H9 (cell line): ENCODE measurements around the gene PDE6G. TPM values are rescaled to one million over a fixed set of nuclear protein-coding genes. Genes with fewer than 3 reads are reported as not detected.

Source experiments
- DNase-seq: peaks from one replicate; pipeline ENCODE4 v3.0.0-alpha.2; 2017
- H2AFZ ChIP-seq: one replicate; pipeline ENCODE4 v1.6.1; 2013; ENCODE audit warnings: mild to moderate bottlenecking, low read length, control low read depth, moderate library complexity
- H2AK5ac ChIP-seq: 2 replicates; pipeline ENCODE4 v1.6.1; 2013; ENCODE audit warnings: low read length, control low read depth, mixed read lengths; ENCODE audit not compliant: insufficient read length
- H2BK120ac ChIP-seq: one replicate; pipeline ENCODE4 v1.6.1; 2013; ENCODE audit warnings: low read depth, mild to moderate bottlenecking, low read length, control low read depth, inconsistent platforms; ENCODE audit not compliant: poor library complexity, severe bottlenecking
- H2BK12ac ChIP-seq: 2 replicates; pipeline ENCODE4 v1.6.1; 2013; ENCODE audit warnings: low read length, control low read depth, mixed read lengths, low read depth; ENCODE audit not compliant: insufficient read length
- H2BK15ac ChIP-seq: 2 replicates; pipeline ENCODE4 v1.6.1; 2013; ENCODE audit warnings: low read depth, low read length, control low read depth
- H2BK20ac ChIP-seq: one replicate; pipeline ENCODE4 v1.6.1; 2013; ENCODE audit warnings: low read depth, mild to moderate bottlenecking, low read length, control low read depth, inconsistent platforms; ENCODE audit not compliant: poor library complexity, severe bottlenecking
- H2BK5ac ChIP-seq: 2 replicates; pipeline ENCODE4 v1.6.1; 2013; ENCODE audit warnings: low read length, control low read depth, mixed read lengths; ENCODE audit not compliant: insufficient read length
- H3K14ac ChIP-seq: 2 replicates; pipeline ENCODE4 v1.6.1; 2013; ENCODE audit warnings: low read length, control low read depth; ENCODE audit not compliant: insufficient read depth
- H3K18ac ChIP-seq: 2 replicates; pipeline ENCODE4 v1.6.1; 2013; ENCODE audit warnings: low read depth, mild to moderate bottlenecking, mixed read lengths, low read length, control low read depth; ENCODE audit not compliant: insufficient read length
- H3K23ac ChIP-seq: 2 replicates; pipeline ENCODE4 v1.6.1; 2013; ENCODE audit warnings: low read length, control low read depth, mixed read lengths, low read depth; ENCODE audit not compliant: insufficient read length
- H3K23me2 ChIP-seq: 2 replicates; pipeline ENCODE4 v1.6.1; 2013; ENCODE audit warnings: low read depth, mild to moderate bottlenecking, mixed read lengths, low read length, control low read depth; ENCODE audit not compliant: insufficient read length, poor library complexity, severe bottlenecking
- H3K27ac ChIP-seq: 2 replicates; pipeline ENCODE4 v1.5.1; 2013; ENCODE audit warnings: low read length, control low read depth, mixed read lengths, low read depth; ENCODE audit not compliant: insufficient read length
- H3K27me3 ChIP-seq: 2 replicates; pipeline ENCODE4 v1.6.1; 2013; ENCODE audit warnings: low read length, control low read depth, inconsistent platforms; ENCODE audit not compliant: insufficient read depth
- H3K4ac ChIP-seq: 2 replicates; pipeline ENCODE4 v1.6.1; 2013; ENCODE audit warnings: low read depth, mild to moderate bottlenecking, control low read depth, inconsistent platforms, low read length, moderate library complexity
- H3K4me1 ChIP-seq: 2 replicates; pipeline ENCODE4 v1.6.1; 2013; ENCODE audit warnings: low read length, control low read depth, inconsistent platforms; ENCODE audit not compliant: insufficient read depth
- H3K4me2 ChIP-seq: 2 replicates; pipeline ENCODE4 v1.6.1; 2013; ENCODE audit warnings: low read length, control low read depth, mixed read lengths; ENCODE audit not compliant: insufficient read length, insufficient read depth
- H3K56ac ChIP-seq: 2 replicates; pipeline ENCODE4 v1.6.1; 2013; ENCODE audit warnings: low read depth, mild to moderate bottlenecking, mixed read lengths, low read length, control low read depth; ENCODE audit not compliant: insufficient read length
- H3K79me1 ChIP-seq: 2 replicates; pipeline ENCODE4 v1.6.1; 2013; ENCODE audit warnings: low read depth, mild to moderate bottlenecking, moderate library complexity, low read length, control low read depth, inconsistent platforms; ENCODE audit not compliant: insufficient read depth, poor library complexity, severe bottlenecking
- H3K79me2 ChIP-seq: 2 replicates; pipeline ENCODE4 v1.6.1; 2013; ENCODE audit warnings: low read length, control low read depth, inconsistent platforms; ENCODE audit not compliant: insufficient read depth
- H3K9ac ChIP-seq: 2 replicates; pipeline ENCODE4 v1.6.1; 2013; ENCODE audit warnings: low read length, control low read depth, mixed read lengths; ENCODE audit not compliant: insufficient read length; ENCODE audit errors: extremely low read depth
- H3K9me3 ChIP-seq: one replicate; pipeline ENCODE4 v1.6.1; 2013; ENCODE audit warnings: low read depth, low read length, inconsistent platforms; ENCODE audit not compliant: control insufficient read depth
- H3T11ph ChIP-seq: one replicate; pipeline ENCODE4 v1.6.1; 2013; ENCODE audit warnings: mild to moderate bottlenecking, low read length, control low read depth, inconsistent platforms
- H4K20me1 ChIP-seq: one replicate; pipeline ENCODE4 v1.6.1; 2013; ENCODE audit not compliant: control insufficient read depth, insufficient read length, insufficient read depth
- H4K5ac ChIP-seq: 2 replicates; pipeline ENCODE4 v1.6.1; 2013; ENCODE audit warnings: low read depth, mild to moderate bottlenecking, mixed read lengths, low read length, control low read depth; ENCODE audit not compliant: insufficient read length
- H4K8ac ChIP-seq: replicated peaks from 2 replicates; pipeline ENCODE4 v1.6.1; 2013; ENCODE audit warnings: low read length, control low read depth, mixed read lengths, low read depth; ENCODE audit not compliant: insufficient read length
- H4K91ac ChIP-seq: 2 replicates; pipeline ENCODE4 v1.6.1; 2013; ENCODE audit warnings: low read depth, mild to moderate bottlenecking, moderate library complexity, mixed read lengths, low read length, control low read depth; ENCODE audit not compliant: insufficient read length
- H3K27ac Mint-ChIP-seq, 3 experiments: 2 replicates in 2 of 3; 3 replicates in 1 of 3; pipeline ENCODE4 v1.8.0; 2020 to 2021; ENCODE audit warnings: mixed read lengths in 3 of 3, mild to moderate bottlenecking in 1 of 3, moderate library complexity in 1 of 3
- H3K27me3 Mint-ChIP-seq: 2 replicates; pipeline ENCODE4 v1.8.0; 2021; ENCODE audit warnings: low read depth, mild to moderate bottlenecking, moderate library complexity, mixed read lengths
- H3K36me3 Mint-ChIP-seq, 3 experiments: 2 replicates in 2 of 3; 3 replicates in 1 of 3; pipeline ENCODE4 v1.8.0; 2020 to 2021; ENCODE audit warnings: low read depth in 3 of 3, mixed read lengths in 3 of 3; ENCODE audit not compliant: insufficient read depth in 1 of 3
- H3K4me1 Mint-ChIP-seq, 2 experiments: 2 replicates each; pipeline ENCODE4 v1.8.0; 2020; ENCODE audit warnings: mixed read lengths in 2 of 2
- H3K4me3 Mint-ChIP-seq, 2 experiments: 2 replicates in 1 of 2; 3 replicates in 1 of 2; pipeline ENCODE4 v1.8.0; 2020 to 2021; ENCODE audit warnings: mild to moderate bottlenecking in 2 of 2, mixed read lengths in 2 of 2, moderate library complexity in 1 of 2
- H3K9me3 Mint-ChIP-seq, 2 experiments: 2 replicates in 1 of 2; 3 replicates in 1 of 2; pipeline ENCODE4 v1.8.0; 2020; ENCODE audit warnings: mild to moderate bottlenecking in 2 of 2, mixed read lengths in 2 of 2, moderate library complexity in 1 of 2
- WGBS: extraction: QIAGEN DNeasy Blood & Tissue Kit; methylation state at CpG from one replicate; pipeline ENCODE4 v1.1.7; 2013; ENCODE audit warnings: missing lambda C conversion rate, low lambda C conversion rate, mixed read lengths; ENCODE audit not compliant: insufficient read length; ENCODE audit errors: extremely low coverage; 5-methylcytosine and 5-hydroxymethylcytosine counted together
- total RNA-seq: library from RNA; stranded (reverse); gene quantifications from 2 replicates; pipeline ENCODE4 v1.2.1, GENCODE V29; 2021
- TF ChIP-seq, protein P1 (sequence below): fragments of 200-600 bp; sonication (generic); conservative IDR thresholded peaks from 3 replicates; pipeline ENCODE4 v1.8.0; 2021; ENCODE audit warnings: antibody characterized with exemption, mild to moderate bottlenecking

Gene PDE6G
- total RNA-seq, 1 experiment from 2014 or later, result 5.7 TPM

DNA sequence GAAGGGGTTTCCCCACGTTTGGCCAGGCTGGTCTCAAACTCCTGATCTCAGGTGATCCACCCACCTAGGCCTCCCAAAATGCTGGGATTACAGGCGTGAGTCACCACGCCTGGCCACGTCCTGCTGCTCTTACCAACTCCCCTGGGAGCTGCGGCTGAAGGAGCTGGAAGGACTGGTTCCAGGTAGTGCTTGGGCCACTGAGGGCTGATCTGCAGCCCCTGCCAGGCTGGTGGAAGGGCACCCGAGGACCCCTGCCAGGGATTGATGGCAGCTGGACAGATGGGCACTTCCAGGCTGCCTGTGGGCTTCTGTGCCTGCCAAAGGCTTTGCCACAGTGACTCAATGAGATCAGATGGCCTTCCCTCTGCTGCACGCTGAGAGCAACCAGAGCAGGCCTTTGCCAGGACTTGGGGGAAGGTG is 7.7 kb upstream of the PDE6G start:
- Histone ChIP-seq H2BK12ac (no peak overlapping the region), H2AFZ (no peak overlapping the region), H4K5ac (no peak overlapping the region), H4K91ac (no peak overlapping the region), H2BK20ac (no peak overlapping the region), H3K9ac (no peak overlapping the region), H3K4ac (no peak overlapping the region), H3K27me3 (no peaks in the 10 kb centered on the region), H3T11ph (no peak overlapping the region), H3K4me2 (no peak overlapping the region), H3K4me1 (peaks cover 2% of the 10 kb centered on the region; the same call in 1 of the 2 replicates), H3K23ac (no peak overlapping the region), H3K14ac (no peak overlapping the region), H2BK15ac (no peak overlapping the region; the same call in 1 of the 2 replicates), H2AK5ac (no peak overlapping the region), H4K20me1 (no peaks in the 10 kb centered on the region), H2BK120ac (no peak overlapping the region), H4K8ac (no peak overlapping the region), H3K56ac (no peak overlapping the region), H3K23me2 (peaks cover 3% of the 10 kb centered on the region), H2BK5ac (no peak overlapping the region), H3K79me2 (peaks cover 4% of the 10 kb centered on the region; the same call in 1 of the 2 replicates), H3K9me3 (no peaks in the 10 kb centered on the region), H3K18ac (no peak overlapping the region), H3K79me1 (peaks cover 4% of the 10 kb centered on the region), H3K27ac (no peak overlapping the region)
- TF ChIP-seq, protein P1, sequence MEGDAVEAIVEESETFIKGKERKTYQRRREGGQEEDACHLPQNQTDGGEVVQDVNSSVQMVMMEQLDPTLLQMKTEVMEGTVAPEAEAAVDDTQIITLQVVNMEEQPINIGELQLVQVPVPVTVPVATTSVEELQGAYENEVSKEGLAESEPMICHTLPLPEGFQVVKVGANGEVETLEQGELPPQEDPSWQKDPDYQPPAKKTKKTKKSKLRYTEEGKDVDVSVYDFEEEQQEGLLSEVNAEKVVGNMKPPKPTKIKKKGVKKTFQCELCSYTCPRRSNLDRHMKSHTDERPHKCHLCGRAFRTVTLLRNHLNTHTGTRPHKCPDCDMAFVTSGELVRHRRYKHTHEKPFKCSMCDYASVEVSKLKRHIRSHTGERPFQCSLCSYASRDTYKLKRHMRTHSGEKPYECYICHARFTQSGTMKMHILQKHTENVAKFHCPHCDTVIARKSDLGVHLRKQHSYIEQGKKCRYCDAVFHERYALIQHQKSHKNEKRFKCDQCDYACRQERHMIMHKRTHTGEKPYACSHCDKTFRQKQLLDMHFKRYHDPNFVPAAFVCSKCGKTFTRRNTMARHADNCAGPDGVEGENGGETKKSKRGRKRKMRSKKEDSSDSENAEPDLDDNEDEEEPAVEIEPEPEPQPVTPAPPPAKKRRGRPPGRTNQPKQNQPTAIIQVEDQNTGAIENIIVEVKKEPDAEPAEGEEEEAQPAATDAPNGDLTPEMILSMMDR, result no peak
- H3K27me3 Mint-ChIP-seq, result no peaks in the 10 kb centered on the region
- no peak for DNase-seq
- no CpG with 5 or more reads among the region's 7 CpGs for WGBS
- H3K9me3 Mint-ChIP-seq, result no peaks in the 10 kb centered on the region
- no peak overlapping the region for H3K27ac Mint-ChIP-seq
- H3K36me3 Mint-ChIP-seq, result peaks cover 17 to 31% (median 28%) of the 10 kb centered on the region in 3 experiments; a peak in 6 of 7 replicates
- peaks cover 18 to 19% of the 10 kb centered on the region in 2 experiments for H3K4me1 Mint-ChIP-seq
- peak overlapping the region in 1 of 2 experiments; percentile 48; a peak in 1 of 5 replicates for H3K4me3 Mint-ChIP-seq
